Parathyroid adenoma (tissue), 2 donors: ENCODE data around the gene DBN1.
"Not testable (repeated sequence)": the region's sequence is repeated elsewhere in the genome, so short reads cannot be mapped to it uniquely, and the experiment has no call there.

Source experiments
- H2AFZ ChIP-seq: fragments of 300-600 bp; sonication (generic); one replicate; pipeline ENCODE4 v1.7.0; 2017; ENCODE audit warnings: antibody characterized with exemption, mild to moderate bottlenecking
- H3K27ac ChIP-seq: fragments of 300-600 bp; sonication (generic); one replicate; pipeline ENCODE4 v1.7.0; 2017
- H3K27me3 ChIP-seq: fragments of 300-600 bp; sonication (generic); one replicate; pipeline ENCODE4 v1.7.0; 2017; ENCODE audit warnings: low read length; ENCODE audit not compliant: control insufficient read depth, insufficient read depth
- H3K36me3 ChIP-seq: fragments of 300-600 bp; sonication (generic); one replicate; pipeline ENCODE4 v1.7.0; 2017; ENCODE audit warnings: low read length; ENCODE audit not compliant: control insufficient read depth, insufficient read depth
- H3K4me1 ChIP-seq: fragments of 300-600 bp; sonication (generic); one replicate; pipeline ENCODE4 v1.7.0; 2017; ENCODE audit warnings: control low read depth
- H3K4me2 ChIP-seq: fragments of 300-600 bp; sonication (generic); one replicate; pipeline ENCODE4 v1.7.0; 2017; ENCODE audit warnings: low read length
- H3K4me3 ChIP-seq: fragments of 300-600 bp; sonication (generic); one replicate; pipeline ENCODE4 v1.7.0; 2017; ENCODE audit warnings: low read depth, low read length
- H3K79me2 ChIP-seq: fragments of 300-600 bp; sonication (generic); one replicate; pipeline ENCODE4 v1.7.0; 2017; ENCODE audit warnings: control low read depth
- H3K9ac ChIP-seq: fragments of 300-600 bp; sonication (generic); one replicate; pipeline ENCODE4 v1.7.0; 2017; ENCODE audit warnings: mild to moderate bottlenecking
- H3K9me3 ChIP-seq: fragments of 300-600 bp; sonication (generic); one replicate; pipeline ENCODE4 v1.7.0; 2017; ENCODE audit warnings: low read length; ENCODE audit not compliant: control insufficient read depth
- TF ChIP-seq, protein P1 (sequence below): fragments of 300-600 bp; sonication (generic); IDR thresholded peaks from one replicate; pipeline ENCODE4 v1.7.0; 2017; ENCODE audit warnings: antibody characterized with exemption, mild to moderate bottlenecking
- donor health status: primary hyperparathyroidism.

Gene DBN1

GRCh38 chr5:177421062-177421798 is 52.2 kb downstream of the DBN1 start:
- Histone ChIP-seq H3K4me1 (peaks cover 7% of the 10 kb centered on the region), H2AFZ (no peak overlapping the region), H3K79me2 (no peaks in the 10 kb centered on the region), H3K9me3 (no peaks in the 10 kb centered on the region), H3K4me2 (no peak overlapping the region), H3K36me3 (no peaks in the 10 kb centered on the region), H3K9ac (no peak overlapping the region), H3K27me3 (no peaks in the 10 kb centered on the region), H3K27ac (no peak overlapping the region), H3K4me3 (no peak overlapping the region)
- TF ChIP-seq, protein P1, sequence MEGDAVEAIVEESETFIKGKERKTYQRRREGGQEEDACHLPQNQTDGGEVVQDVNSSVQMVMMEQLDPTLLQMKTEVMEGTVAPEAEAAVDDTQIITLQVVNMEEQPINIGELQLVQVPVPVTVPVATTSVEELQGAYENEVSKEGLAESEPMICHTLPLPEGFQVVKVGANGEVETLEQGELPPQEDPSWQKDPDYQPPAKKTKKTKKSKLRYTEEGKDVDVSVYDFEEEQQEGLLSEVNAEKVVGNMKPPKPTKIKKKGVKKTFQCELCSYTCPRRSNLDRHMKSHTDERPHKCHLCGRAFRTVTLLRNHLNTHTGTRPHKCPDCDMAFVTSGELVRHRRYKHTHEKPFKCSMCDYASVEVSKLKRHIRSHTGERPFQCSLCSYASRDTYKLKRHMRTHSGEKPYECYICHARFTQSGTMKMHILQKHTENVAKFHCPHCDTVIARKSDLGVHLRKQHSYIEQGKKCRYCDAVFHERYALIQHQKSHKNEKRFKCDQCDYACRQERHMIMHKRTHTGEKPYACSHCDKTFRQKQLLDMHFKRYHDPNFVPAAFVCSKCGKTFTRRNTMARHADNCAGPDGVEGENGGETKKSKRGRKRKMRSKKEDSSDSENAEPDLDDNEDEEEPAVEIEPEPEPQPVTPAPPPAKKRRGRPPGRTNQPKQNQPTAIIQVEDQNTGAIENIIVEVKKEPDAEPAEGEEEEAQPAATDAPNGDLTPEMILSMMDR = no peak

DNA sequence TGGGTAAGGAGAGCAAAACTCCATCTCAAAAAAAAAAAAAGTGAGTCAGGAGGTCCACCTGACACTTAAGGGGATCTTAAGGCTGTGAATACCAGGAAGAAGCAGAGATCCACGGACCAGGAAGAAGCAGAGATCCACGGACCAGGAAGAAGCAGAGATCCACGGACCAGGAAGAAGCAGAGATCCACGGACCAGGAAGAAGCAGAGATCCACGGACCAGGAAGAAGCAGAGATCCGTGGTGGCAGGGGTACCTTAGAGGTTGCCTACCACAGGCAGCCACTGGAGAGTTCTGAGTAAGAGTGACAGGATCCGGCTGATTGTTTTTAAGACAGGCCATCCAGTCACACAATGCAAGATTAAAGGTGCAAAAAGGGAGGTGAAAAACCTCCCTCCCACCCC is 53.0 kb downstream of the DBN1 start:
- H3K4me1 ChIP-seq, H3K4me2 ChIP-seq, H3K27me3 ChIP-seq, H2AFZ ChIP-seq, H3K27ac ChIP-seq, H3K79me2 ChIP-seq, H3K4me3 ChIP-seq, H3K9ac ChIP-seq, H3K36me3 ChIP-seq, H3K9me3 ChIP-seq: not testable (repeated sequence)

- no peak overlapping the region for H2AFZ ChIP-seq
- TF ChIP-seq, protein P1 = no peak
- no peak overlapping the region for H3K4me2 ChIP-seq
- no peaks in the 10 kb centered on the region for H3K79me2 ChIP-seq
- H3K36me3 ChIP-seq = no peaks in the 10 kb centered on the region
- no peaks in the 10 kb centered on the region for H3K9me3 ChIP-seq
- no peak overlapping the region for H3K4me3 ChIP-seq
- H3K4me1 ChIP-seq = no peaks in the 10 kb centered on the region
- H3K27ac ChIP-seq = no peak overlapping the region
- H3K27me3 ChIP-seq = no peaks in the 10 kb centered on the region
- H3K9ac ChIP-seq = no peak overlapping the region
Observed at GRCh38 chr5:177419046-177419445, 54.4 kb downstream of the DBN1 start.

GRCh38 chr5:177417081-177417480 is 56.4 kb downstream of the DBN1 start:
- not testable (repeated sequence) for H3K4me2 ChIP-seq, H3K27ac ChIP-seq, H2AFZ ChIP-seq, H3K36me3 ChIP-seq, H3K4me3 ChIP-seq, H3K9me3 ChIP-seq, H3K27me3 ChIP-seq, H3K9ac ChIP-seq, H3K79me2 ChIP-seq, H3K4me1 ChIP-seq

DNA sequence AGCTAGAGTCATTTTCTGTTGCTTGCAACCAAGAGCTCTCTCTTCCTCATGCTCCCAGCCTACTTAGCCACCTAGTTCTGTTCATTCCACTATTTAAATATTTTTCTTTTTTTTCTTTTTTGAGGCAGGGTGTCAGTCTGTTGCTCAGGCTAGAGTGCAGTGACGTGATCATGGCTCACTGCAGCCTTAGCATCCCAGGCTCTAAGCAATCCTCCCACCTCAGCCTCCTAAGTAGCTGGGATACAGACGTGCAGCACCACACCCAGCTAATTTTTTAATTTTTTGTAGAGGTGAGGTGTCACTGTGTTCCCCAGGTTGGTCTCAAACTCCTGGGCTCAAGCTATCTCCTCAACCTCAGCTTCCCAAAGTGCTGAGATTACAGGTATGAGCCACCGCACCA is 59.0 kb downstream of the DBN1 start:
- Histone ChIP-seq H3K9ac (no peak overlapping the region), H3K79me2 (no peaks in the 10 kb centered on the region), H3K9me3 (no peaks in the 10 kb centered on the region), H3K36me3 (no peaks in the 10 kb centered on the region), H3K4me1 (peaks cover 10% of the 10 kb centered on the region), H2AFZ (no peak overlapping the region), H3K4me3 (no peak overlapping the region), H3K27me3 (no peaks in the 10 kb centered on the region), H3K27ac (no peak overlapping the region), H3K4me2 (no peak overlapping the region)
- TF ChIP-seq, protein P1 = no peak
